ENCODE data around the gene JUN.

Gene JUN

DNA sequence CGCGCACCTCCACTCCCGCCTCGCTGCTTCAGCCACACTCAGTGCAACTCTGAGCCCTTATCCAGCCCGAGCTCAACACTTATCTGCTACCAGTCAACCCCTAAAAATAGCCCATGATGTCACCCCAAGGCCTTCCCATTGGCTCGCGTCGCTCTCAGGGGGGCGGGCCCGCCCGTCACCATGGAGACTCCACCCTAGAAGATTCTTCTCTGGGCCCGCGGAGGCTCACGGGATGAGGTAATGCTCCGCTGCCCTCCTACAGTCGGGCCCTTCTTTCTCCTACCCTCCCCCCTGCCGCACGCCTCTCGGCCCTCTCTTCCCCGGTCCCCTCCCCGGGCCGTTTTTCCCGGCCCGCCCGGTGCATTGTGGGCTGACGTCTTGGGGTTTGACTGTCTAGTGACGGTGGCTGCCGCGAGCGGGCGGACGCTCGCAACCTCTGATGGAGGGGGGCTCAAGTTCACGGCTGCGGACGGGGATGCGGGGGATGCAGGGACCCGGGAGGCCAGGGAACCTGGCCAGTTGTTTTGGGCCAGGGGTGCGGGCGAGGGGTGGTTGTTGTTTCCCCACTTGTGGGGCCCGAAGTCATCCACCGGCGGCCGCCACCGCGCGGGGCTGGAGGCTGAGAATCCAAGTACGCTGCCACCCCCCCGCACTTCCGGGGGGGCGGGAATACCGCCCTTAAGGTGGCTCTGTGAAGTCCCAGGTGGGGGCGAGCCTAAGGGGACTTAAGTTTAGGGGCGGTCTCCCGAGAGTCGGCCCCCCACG, at the start of gene JUN:
Gene JUN, minus strand, starts transcription at position 55 of the 765 bp plus-strand sequence. CDS start 977 bp downstream, outside the sequence.
- DNase-seq (ENCODE audit: low read depth) = peak; percentile 97
- H3K4me3 ChIP-seq (ENCODE audit: low read depth, low read length) = peak within 1 kb of the TSS; percentile 80
- TF ChIP-seq MAX (IDR thresholded peaks at IDR 0.05; ENCODE audit: low read depth, low read length) (no peak), POLR2A (IDR thresholded peaks at IDR 0.05; ENCODE audit: extremely low read depth, insufficient read length) (peak; percentile 96)

- H3K4me3 ChIP-seq (ENCODE audit: low read depth, low read length) = no peak overlapping the region
- DNase-seq (ENCODE audit: low read depth) = no peak
- TF ChIP-seq MAX (IDR thresholded peaks at IDR 0.05; ENCODE audit: low read depth, low read length) (no peak), POLR2A (IDR thresholded peaks at IDR 0.05; ENCODE audit: extremely low read depth, insufficient read length) (no peak), MYC (IDR thresholded peaks at IDR 0.05; ENCODE audit: low read depth, low read length) (no peak)
Observed at GRCh38 chr1:58833166-58833565, 49.3 kb upstream of the JUN start.

DNA sequence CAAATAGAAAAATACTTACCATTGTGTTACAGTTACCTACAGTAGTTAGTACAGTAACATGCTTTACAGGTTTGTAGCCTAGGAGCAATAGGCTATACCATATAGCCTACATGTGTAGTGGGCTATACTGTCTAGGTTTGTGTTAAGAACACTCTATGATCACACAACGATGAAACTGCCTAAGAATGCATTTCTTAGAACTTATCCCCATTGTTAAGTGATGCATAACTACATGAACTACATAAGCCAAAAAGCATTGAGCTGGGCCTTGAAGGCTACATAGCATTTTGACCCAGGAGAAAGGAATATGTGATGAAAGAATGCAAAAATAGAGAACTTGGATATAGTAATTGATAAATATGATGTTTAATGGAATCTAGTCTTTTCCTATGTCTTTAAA, 46.4 kb upstream of the JUN start:
- TF ChIP-seq MAX (IDR thresholded peaks at IDR 0.05; ENCODE audit: low read depth, low read length) (no peak), MYC (IDR thresholded peaks at IDR 0.05; ENCODE audit: low read depth, low read length) (no peak), POLR2A (IDR thresholded peaks at IDR 0.05; ENCODE audit: extremely low read depth, insufficient read length) (no peak)
- TF ChIP-seq, protein P1, sequence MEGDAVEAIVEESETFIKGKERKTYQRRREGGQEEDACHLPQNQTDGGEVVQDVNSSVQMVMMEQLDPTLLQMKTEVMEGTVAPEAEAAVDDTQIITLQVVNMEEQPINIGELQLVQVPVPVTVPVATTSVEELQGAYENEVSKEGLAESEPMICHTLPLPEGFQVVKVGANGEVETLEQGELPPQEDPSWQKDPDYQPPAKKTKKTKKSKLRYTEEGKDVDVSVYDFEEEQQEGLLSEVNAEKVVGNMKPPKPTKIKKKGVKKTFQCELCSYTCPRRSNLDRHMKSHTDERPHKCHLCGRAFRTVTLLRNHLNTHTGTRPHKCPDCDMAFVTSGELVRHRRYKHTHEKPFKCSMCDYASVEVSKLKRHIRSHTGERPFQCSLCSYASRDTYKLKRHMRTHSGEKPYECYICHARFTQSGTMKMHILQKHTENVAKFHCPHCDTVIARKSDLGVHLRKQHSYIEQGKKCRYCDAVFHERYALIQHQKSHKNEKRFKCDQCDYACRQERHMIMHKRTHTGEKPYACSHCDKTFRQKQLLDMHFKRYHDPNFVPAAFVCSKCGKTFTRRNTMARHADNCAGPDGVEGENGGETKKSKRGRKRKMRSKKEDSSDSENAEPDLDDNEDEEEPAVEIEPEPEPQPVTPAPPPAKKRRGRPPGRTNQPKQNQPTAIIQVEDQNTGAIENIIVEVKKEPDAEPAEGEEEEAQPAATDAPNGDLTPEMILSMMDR (IDR thresholded peaks at IDR 0.05; ENCODE audit: low read depth, low read length) = no peak
- no peak for DNase-seq (ENCODE audit: low read depth)
- H3K4me3 ChIP-seq (ENCODE audit: low read depth, low read length) = no peak overlapping the region

DNA sequence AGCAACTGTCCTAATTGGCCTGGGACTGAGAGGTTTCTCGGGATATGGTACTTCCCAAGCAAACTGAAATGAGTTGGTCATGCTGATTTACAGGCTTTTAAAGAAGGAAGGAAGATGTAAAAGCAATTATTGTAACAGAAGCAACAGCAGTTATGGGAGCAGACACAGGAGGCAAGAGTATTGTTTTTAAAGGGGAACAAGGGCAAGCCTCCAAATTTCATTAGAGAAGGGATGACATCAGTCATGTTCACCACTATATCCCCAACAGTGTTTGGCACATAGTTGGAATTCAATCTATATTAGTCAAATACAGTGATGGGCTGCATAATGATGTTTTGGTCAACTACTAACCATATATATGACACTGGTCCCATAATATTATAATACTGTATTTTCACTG, 46.0 kb upstream of the JUN start:
- no peak for DNase-seq (ENCODE audit: low read depth)
- TF ChIP-seq MAX (IDR thresholded peaks at IDR 0.05; ENCODE audit: low read depth, low read length) (no peak), POLR2A (IDR thresholded peaks at IDR 0.05; ENCODE audit: extremely low read depth, insufficient read length) (no peak), MYC (IDR thresholded peaks at IDR 0.05; ENCODE audit: low read depth, low read length) (no peak)
- TF ChIP-seq, protein P1 (IDR thresholded peaks at IDR 0.05; ENCODE audit: low read depth, low read length) = no peak
- H3K4me3 ChIP-seq (ENCODE audit: low read depth, low read length) = no peak overlapping the region

- TF ChIP-seq MAX (IDR thresholded peaks at IDR 0.05; ENCODE audit: low read depth, low read length) = no peak
- no peak for TF ChIP-seq POLR2A (IDR thresholded peaks at IDR 0.05; ENCODE audit: extremely low read depth, insufficient read length)
- TF ChIP-seq MYC (IDR thresholded peaks at IDR 0.05; ENCODE audit: low read depth, low read length) = no peak
- TF ChIP-seq, protein P1 (IDR thresholded peaks at IDR 0.05; ENCODE audit: low read depth, low read length) = no peak
- no peak overlapping the region for H3K4me3 ChIP-seq (ENCODE audit: low read depth, low read length)
- DNase-seq (ENCODE audit: low read depth) = no peak
Observed at GRCh38 chr1:58827298-58827697, 43.5 kb upstream of the JUN start.

- TF ChIP-seq, protein P1 (IDR thresholded peaks at IDR 0.05; ENCODE audit: low read depth, low read length) = no peak
- TF ChIP-seq MYC (IDR thresholded peaks at IDR 0.05; ENCODE audit: low read depth, low read length) = no peak
- no peak for TF ChIP-seq POLR2A (IDR thresholded peaks at IDR 0.05; ENCODE audit: extremely low read depth, insufficient read length)
- TF ChIP-seq MAX (IDR thresholded peaks at IDR 0.05; ENCODE audit: low read depth, low read length) = no peak
- DNase-seq (ENCODE audit: low read depth) = no peak
- no peak overlapping the region for H3K4me3 ChIP-seq (ENCODE audit: low read depth, low read length)
Observed at GRCh38 chr1:58824753-58825389, 41.0 kb upstream of the JUN start.
